Adipocyte (in vitro differentiated cells): ENCODE measurements around the gene RIOK3.

Experiments used
- DNase-seq: peaks from one replicate; pipeline ENCODE4 v3.0.0-alpha.2; 2015; ENCODE audit warnings: low read depth
- H3K27me3 ChIP-seq: replicated peaks from 2 replicates; pipeline ENCODE4 v1.7.0; 2013; ENCODE audit warnings: mild to moderate bottlenecking, low read length, moderate library complexity; ENCODE audit not compliant: control insufficient read depth, insufficient read depth
- H3K36me3 ChIP-seq: 2 replicates; pipeline ENCODE4 v1.7.0; 2013; ENCODE audit warnings: low read length, mild to moderate bottlenecking, moderate library complexity; ENCODE audit not compliant: control insufficient read depth, insufficient read depth, severe bottlenecking
- H3K4me1 ChIP-seq: 2 replicates; pipeline ENCODE4 v1.7.0; 2013; ENCODE audit warnings: mild to moderate bottlenecking, low read length, moderate library complexity; ENCODE audit not compliant: control insufficient read depth, insufficient read depth
- H3K4me3 ChIP-seq: 2 replicates; pipeline ENCODE4 v1.7.0; 2013; ENCODE audit warnings: mild to moderate bottlenecking, low read length, moderate library complexity
- H3K9ac ChIP-seq: 2 replicates; pipeline ENCODE4 v1.7.0; 2013; ENCODE audit warnings: mild to moderate bottlenecking, low read length, moderate library complexity
- H3K9me3 ChIP-seq: 2 replicates; pipeline ENCODE4 v1.7.0; 2013; ENCODE audit warnings: mild to moderate bottlenecking, low read length, moderate library complexity; ENCODE audit not compliant: control insufficient read depth

Gene RIOK3

DNA sequence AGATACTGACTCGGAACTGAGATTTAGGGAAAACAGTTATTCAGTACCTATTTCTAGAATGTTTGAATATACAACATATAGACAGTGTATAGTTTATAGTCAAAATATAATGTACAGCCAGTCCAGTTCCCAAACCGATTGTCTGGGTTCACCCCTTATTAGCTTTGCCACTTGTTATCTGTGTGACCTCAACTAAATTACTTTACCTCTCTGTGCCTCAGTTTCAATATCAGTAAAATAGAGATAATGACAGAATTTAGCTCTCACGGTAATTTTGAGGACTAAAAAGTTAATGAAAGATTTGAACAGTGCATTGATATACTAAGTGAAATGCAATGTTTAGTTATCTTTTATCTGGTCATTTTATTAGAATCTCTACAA is 750 bp upstream of the RIOK3 start:
- no peaks in the 10 kb centered on the region for H3K9me3 ChIP-seq

DNA sequence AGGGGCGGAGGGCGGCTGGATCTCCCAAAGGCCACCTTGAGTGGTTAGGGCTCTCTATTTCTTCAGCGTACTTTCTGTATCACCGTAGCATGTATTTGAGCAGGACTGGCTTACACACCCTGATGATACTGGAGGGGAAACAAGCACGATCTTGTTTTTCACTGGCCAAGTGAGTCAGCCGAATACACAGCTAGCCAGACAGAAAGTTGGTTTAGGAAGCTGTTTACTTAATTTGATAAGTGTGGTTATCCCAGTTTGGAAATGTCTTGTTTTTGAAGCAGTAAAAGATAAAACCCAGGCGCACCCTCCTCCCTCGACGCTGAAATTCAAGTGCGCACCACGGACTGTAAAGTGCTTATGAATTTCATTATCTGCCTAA is 582 bp downstream of the RIOK3 start:
- H3K4me1 ChIP-seq = peaks cover 37% of the 10 kb centered on the region
- DNase-seq = peak; percentile 66
- no peaks in the 10 kb centered on the region for H3K27me3 ChIP-seq
- peak overlapping the region; percentile 95 for H3K4me3 ChIP-seq
- peak overlapping the region; percentile 95 for H3K9ac ChIP-seq
- no peaks in the 10 kb centered on the region for H3K9me3 ChIP-seq
- peaks cover 6% of the 10 kb centered on the region for H3K36me3 ChIP-seq

More for the DNA sequence above, 750 bp upstream of the RIOK3 start:
- peak overlapping the region; percentile 95 for H3K9ac ChIP-seq
- H3K4me3 ChIP-seq = peak overlapping the region; percentile 95
- DNase-seq = no peak
- H3K36me3 ChIP-seq = peaks cover 5% of the 10 kb centered on the region
- no peaks in the 10 kb centered on the region for H3K27me3 ChIP-seq
- peaks cover 23% of the 10 kb centered on the region for H3K4me1 ChIP-seq

GRCh38 chr18:23456835-23457234 is 3.7 kb downstream of the RIOK3 start:
- Histone ChIP-seq H3K4me1 (peaks cover 50% of the 10 kb centered on the region), H3K27me3 (no peaks in the 10 kb centered on the region), H3K36me3 (peaks cover 6% of the 10 kb centered on the region), H3K4me3 (peak overlapping the region; percentile 37), H3K9me3 (no peaks in the 10 kb centered on the region), H3K9ac (no peak overlapping the region)
- DNase-seq = no peak

DNA sequence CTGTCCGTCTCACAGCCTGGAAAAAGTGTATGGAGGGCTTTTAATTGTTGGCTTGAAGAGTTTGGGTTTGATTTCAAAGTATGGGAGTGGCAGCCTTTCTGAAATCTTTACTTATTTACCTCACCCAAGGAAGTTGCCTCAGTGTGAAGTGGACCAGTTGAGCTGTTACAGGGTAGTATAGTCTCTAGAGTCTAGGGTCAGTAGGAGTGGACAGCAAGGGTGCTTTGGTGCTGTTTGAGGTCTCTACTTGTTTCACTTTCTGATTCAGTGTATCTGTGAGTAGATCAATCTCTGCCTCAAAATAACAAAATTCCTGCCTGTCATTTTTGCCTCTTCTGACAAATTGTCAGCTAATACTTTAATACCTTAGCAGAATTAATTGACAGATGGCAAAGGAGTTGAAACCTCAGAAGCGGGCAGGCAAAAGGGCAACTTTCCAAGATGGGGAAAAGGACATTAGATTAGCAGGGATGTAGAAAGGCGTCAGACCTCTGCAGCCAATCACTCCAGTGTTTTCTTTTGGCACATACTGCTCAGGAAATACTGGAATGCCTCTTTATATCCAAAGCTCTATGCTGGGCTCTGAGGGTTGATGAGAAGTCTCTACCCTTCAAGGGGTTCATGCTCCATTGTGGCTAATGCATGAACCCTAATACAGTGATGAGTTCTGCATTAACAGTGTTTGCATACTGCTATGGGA is 5.9 kb downstream of the RIOK3 start:
- DNase-seq = no peak
- Histone ChIP-seq H3K27me3 (no peaks in the 10 kb centered on the region), H3K9me3 (no peaks in the 10 kb centered on the region), H3K4me1 (peaks cover 50% of the 10 kb centered on the region), H3K9ac (no peak overlapping the region), H3K36me3 (peaks cover 23% of the 10 kb centered on the region), H3K4me3 (no peak overlapping the region)

DNA sequence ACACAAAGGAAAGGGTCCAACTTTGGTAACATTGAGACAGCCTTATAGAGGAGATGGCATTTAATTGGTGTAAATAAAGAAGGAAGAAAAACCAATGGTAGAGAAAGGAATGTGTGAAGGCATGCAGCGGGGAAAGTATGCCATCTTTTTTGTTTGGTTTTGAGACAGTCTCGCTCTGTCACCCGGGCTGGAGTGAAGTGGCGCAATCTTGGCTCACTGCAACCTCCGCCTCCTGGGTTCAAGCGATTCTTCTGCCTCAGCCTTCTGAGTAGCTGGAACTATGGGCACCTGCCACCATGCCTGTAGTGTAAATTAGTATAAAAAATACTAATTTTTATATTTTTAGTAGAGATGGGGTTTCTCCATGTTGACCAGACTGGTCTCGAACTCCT is 6.4 kb downstream of the RIOK3 start:
- no peak overlapping the region for H3K4me3 ChIP-seq
- H3K4me1 ChIP-seq = peaks cover 50% of the 10 kb centered on the region
- H3K9ac ChIP-seq = no peak overlapping the region
- DNase-seq = no peak
- no peaks in the 10 kb centered on the region for H3K9me3 ChIP-seq
- no peaks in the 10 kb centered on the region for H3K27me3 ChIP-seq
- H3K36me3 ChIP-seq = peaks cover 28% of the 10 kb centered on the region

GRCh38 chr18:23460285-23461273 is 7.5 kb downstream of the RIOK3 start:
- no peak for DNase-seq
- Histone ChIP-seq H3K4me1 (peaks cover 47% of the 10 kb centered on the region), H3K27me3 (no peaks in the 10 kb centered on the region), H3K9me3 (no peaks in the 10 kb centered on the region), H3K4me3 (no peak overlapping the region), H3K36me3 (peaks cover 39% of the 10 kb centered on the region), H3K9ac (no peak overlapping the region)

- peaks cover 56% of the 10 kb centered on the region for H3K36me3 ChIP-seq
- no peaks in the 10 kb centered on the region for H3K27me3 ChIP-seq
- H3K9ac ChIP-seq = no peak overlapping the region
These were observed 9.8 kb downstream of the RIOK3 start for GRCh38 chr18:23462876-23463275.

GRCh38 chr18:23468753-23469459 is 15.8 kb downstream of the RIOK3 start:
- Histone ChIP-seq H3K27me3 (no peaks in the 10 kb centered on the region), H3K9ac (no peak overlapping the region), H3K9me3 (no peaks in the 10 kb centered on the region), H3K36me3 (peaks cover 96% of the 10 kb centered on the region), H3K4me1 (peaks cover 3% of the 10 kb centered on the region), H3K4me3 (no peak overlapping the region)
- no peak for DNase-seq

More at GRCh38 chr18:23462876-23463275, 9.8 kb downstream of the RIOK3 start:
- Histone ChIP-seq H3K9me3 (no peaks in the 10 kb centered on the region), H3K4me1 (peaks cover 30% of the 10 kb centered on the region), H3K4me3 (no peak overlapping the region)
- DNase-seq = peak; percentile 9

GRCh38 chr18:23470620-23471387 is 17.7 kb downstream of the RIOK3 start:
- Histone ChIP-seq H3K4me3 (no peak overlapping the region), H3K36me3 (peaks cover 96% of the 10 kb centered on the region), H3K4me1 (peaks cover 3% of the 10 kb centered on the region), H3K27me3 (no peaks in the 10 kb centered on the region), H3K9me3 (no peaks in the 10 kb centered on the region), H3K9ac (no peak overlapping the region)
- no peak for DNase-seq

DNA sequence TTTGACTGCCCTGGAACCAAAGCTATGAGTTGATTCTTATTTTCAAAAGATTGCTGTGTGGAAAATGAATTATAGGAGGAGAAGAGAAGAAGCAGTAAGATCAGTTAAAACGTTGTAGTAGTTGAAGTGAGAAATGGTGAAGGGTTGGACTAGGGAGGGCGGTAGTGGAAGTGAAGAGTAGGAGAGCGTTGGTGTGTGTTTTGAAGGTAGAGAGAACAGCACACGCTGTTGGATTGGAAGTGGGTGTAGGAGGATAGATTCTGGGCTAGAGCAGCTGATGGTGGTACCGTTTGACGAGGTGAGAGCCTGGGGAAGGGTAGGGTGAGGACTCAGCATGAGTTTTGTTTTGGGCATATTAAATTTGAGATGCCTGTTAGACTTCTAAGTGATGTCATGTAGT is 18.4 kb downstream of the RIOK3 start:
- no peaks in the 10 kb centered on the region for H3K9me3 ChIP-seq
- H3K9ac ChIP-seq = no peak overlapping the region
- peaks cover 3% of the 10 kb centered on the region for H3K4me1 ChIP-seq
- no peak for DNase-seq
- no peaks in the 10 kb centered on the region for H3K27me3 ChIP-seq
- H3K36me3 ChIP-seq = peaks cover 96% of the 10 kb centered on the region
- H3K4me3 ChIP-seq = no peak overlapping the region
